Measurements from ENCODE around the gene STK38. TPM values are rescaled to one million over a fixed set of nuclear protein-coding genes. Genes with fewer than 3 reads are reported as not detected.

Gene STK38
- total RNA-seq, 1 experiment from 2014 or later, result 22.2 TPM

- DNase-seq (ENCODE audit: low read depth), result no peak
Measured at GRCh38 chr6:36523451-36523850, 23.8 kb downstream of the STK38 start.

- no peak for DNase-seq (ENCODE audit: low read depth)
Measured at GRCh38 chr6:36519352-36519751, 27.9 kb downstream of the STK38 start.

- DNase-seq (ENCODE audit: low read depth), result no peak
Measured at GRCh38 chr6:36517408-36517807, 29.9 kb downstream of the STK38 start.

GRCh38 chr6:36516988-36517387 is 30.3 kb downstream of the STK38 start:
- DNase-seq (ENCODE audit: low read depth), result no peak

GRCh38 chr6:36516559-36516958 is 30.7 kb downstream of the STK38 start:
- DNase-seq (ENCODE audit: low read depth), result no peak

GRCh38 chr6:36515844-36516243 is 31.4 kb downstream of the STK38 start:
- DNase-seq (ENCODE audit: low read depth), result no peak

GRCh38 chr6:36514554-36515456 is 32.5 kb downstream of the STK38 start:
- no peak for DNase-seq (ENCODE audit: low read depth)

GRCh38 chr6:36510365-36510764 is 36.9 kb downstream of the STK38 start:
- DNase-seq (ENCODE audit: low read depth), result no peak

GRCh38 chr6:36508532-36508931 is 38.7 kb downstream of the STK38 start:
- no peak for DNase-seq (ENCODE audit: low read depth)

- no peak for DNase-seq (ENCODE audit: low read depth)
Measured at GRCh38 chr6:36506611-36507010, 40.7 kb downstream of the STK38 start.

GRCh38 chr6:36505744-36506534 is 41.3 kb downstream of the STK38 start:
- DNase-seq (ENCODE audit: low read depth), result no peak

GRCh38 chr6:36504982-36505381 is 42.3 kb downstream of the STK38 start:
- no peak for DNase-seq (ENCODE audit: low read depth)

- no peak for DNase-seq (ENCODE audit: low read depth)
Measured at GRCh38 chr6:36504181-36504580, 43.1 kb downstream of the STK38 start.

GRCh38 chr6:36501686-36502085 is 45.6 kb downstream of the STK38 start:
- DNase-seq (ENCODE audit: low read depth), result no peak

GRCh38 chr6:36499918-36500317 is 47.4 kb downstream of the STK38 start:
- DNase-seq (ENCODE audit: low read depth), result no peak

GRCh38 chr6:36495086-36495485 is 52.2 kb downstream of the STK38 start:
- no peak for DNase-seq (ENCODE audit: low read depth)

- DNase-seq (ENCODE audit: low read depth), result no peak
Measured at GRCh38 chr6:36493859-36494258, 53.4 kb downstream of the STK38 start.

- DNase-seq (ENCODE audit: low read depth), result no peak
Measured at GRCh38 chr6:36493319-36493718, 54.0 kb downstream of the STK38 start.

GRCh38 chr6:36492621-36493020 is 54.7 kb downstream of the STK38 start:
- no peak for DNase-seq (ENCODE audit: low read depth)

- DNase-seq (ENCODE audit: low read depth), result no peak
Measured at GRCh38 chr6:36492092-36492491, 55.2 kb downstream of the STK38 start.

GRCh38 chr6:36491378-36491965 is 55.8 kb downstream of the STK38 start:
- DNase-seq (ENCODE audit: low read depth), result no peak

GRCh38 chr6:36489426-36489825 is 57.9 kb downstream of the STK38 start:
- DNase-seq (ENCODE audit: low read depth), result no peak

- DNase-seq (ENCODE audit: low read depth), result no peak
Measured at GRCh38 chr6:36488221-36488620, 59.1 kb downstream of the STK38 start.
